ENCODE data around the gene SLC38A8. TPM values are rescaled to one million over a fixed set of nuclear protein-coding genes. Genes with fewer than 3 reads are reported as not detected.

SLC38A8 gene
- total RNA-seq, 2 donors from 2014 or later, result not detected

GRCh38 chr16:84074721-84075120 is 32.1 kb upstream of the SLC38A8 start:
- intact Hi-C loops (cut with DNase I, micrococcal nuclease), result no loop called here
- ATAC-seq, result no peak
- no peak for DNase-seq

- intact Hi-C loops (cut with DNase I, micrococcal nuclease), result no loop called here
- ATAC-seq, result no peak
- no peak for DNase-seq
Observed at GRCh38 chr16:84072014-84072413, 29.4 kb upstream of the SLC38A8 start.

- ATAC-seq, result no peak
- DNase-seq, result no peak
- intact Hi-C loops (cut with DNase I, micrococcal nuclease), result no loop called here
Observed at GRCh38 chr16:84071121-84071520, 28.5 kb upstream of the SLC38A8 start.

- intact Hi-C loops (cut with DNase I, micrococcal nuclease), result loop anchor here in 1 of 2 donors (10.0 kb wide), 2 partner anchors 105 to 245 kb away; partner anchors contain the start of gene NECAB2
- ATAC-seq, result no peak
- no peak for DNase-seq
Observed at GRCh38 chr16:84069540-84069939, 26.9 kb upstream of the SLC38A8 start.

GRCh38 chr16:84068783-84069462 is 26.3 kb upstream of the SLC38A8 start:
- intact Hi-C loops (cut with DNase I, micrococcal nuclease), result loop anchor here in 1 of 2 donors (10.0 kb wide), 2 partner anchors 104 to 244 kb away; partner anchors contain the start of gene NECAB2
- ATAC-seq, result no peak
- DNase-seq, result no peak

- intact Hi-C loops (cut with DNase I, micrococcal nuclease), result loop anchor here in 1 of 2 donors (10.0 kb wide), 2 partner anchors 103 to 243 kb away; partner anchors contain the start of gene NECAB2
- ATAC-seq (no peak), DNase-seq (no peak)
Observed at GRCh38 chr16:84068041-84068440, 25.4 kb upstream of the SLC38A8 start.

GRCh38 chr16:84067640-84068039 is 25.0 kb upstream of the SLC38A8 start:
- no peak for ATAC-seq
- intact Hi-C loops (cut with DNase I, micrococcal nuclease), result loop anchor here in 1 of 2 donors (10.0 kb wide), 2 partner anchors 103 to 243 kb away; partner anchors contain the start of gene NECAB2
- DNase-seq, result no peak

- DNase-seq (peak in 1 of 2 donors; percentile 56), ATAC-seq (peak; percentile 74)
- intact Hi-C loops (cut with DNase I, micrococcal nuclease), result loop anchor here in 1 of 2 donors (10.0 kb wide), 2 partner anchors 101 to 241 kb away; partner anchors contain the start of gene NECAB2
Observed at GRCh38 chr16:84065536-84066132, 23.0 kb upstream of the SLC38A8 start.

GRCh38 chr16:84063980-84064379 is 21.4 kb upstream of the SLC38A8 start:
- no peak for DNase-seq
- intact Hi-C loops (cut with DNase I, micrococcal nuclease), result loop anchor here in 1 of 2 donors (10.0 kb wide), 2 partner anchors 99 to 239 kb away; partner anchors contain the start of gene NECAB2
- ATAC-seq, result no peak

- intact Hi-C loops (cut with DNase I, micrococcal nuclease), result loop anchor here in 1 of 2 donors (10.0 kb wide), 2 partner anchors 98 to 238 kb away; partner anchors contain the start of gene NECAB2
- ATAC-seq (peak; percentile 88), DNase-seq (peak; percentile 43 to 73)
Observed at GRCh38 chr16:84062734-84063640, 20.4 kb upstream of the SLC38A8 start.

GRCh38 chr16:84061236-84061819 is 18.7 kb upstream of the SLC38A8 start:
- no peak for ATAC-seq

GRCh38 chr16:84059946-84060901 is 17.6 kb upstream of the SLC38A8 start:
- intact Hi-C loops (cut with DNase I, micrococcal nuclease), result loop anchor here (10.0 kb wide), 3 partner anchors 85 to 235 kb away; partner anchors contain the start of gene NECAB2 (in 1 of the 2)
- DNase-seq, result no peak
- no peak for ATAC-seq

More at GRCh38 chr16:84061236-84061819, 18.7 kb upstream of the SLC38A8 start:
- DNase-seq, result no peak
- intact Hi-C loops (cut with DNase I, micrococcal nuclease), result loop anchor here in 1 of 2 donors (10.0 kb wide), 2 partner anchors 97 to 237 kb away; partner anchors contain the start of gene NECAB2

GRCh38 chr16:84059111-84059510 is 16.5 kb upstream of the SLC38A8 start:
- ATAC-seq (no peak), DNase-seq (no peak)
- intact Hi-C loops (cut with DNase I, micrococcal nuclease), result loop anchor here in 1 of 2 donors (10.0 kb wide), 1 partner anchor 84 kb away; no protein-coding TSS in a partner anchor

- intact Hi-C loops (cut with DNase I, micrococcal nuclease), result loop anchor here in 1 of 2 donors (10.0 kb wide), 1 partner anchor 84 kb away; no protein-coding TSS in a partner anchor
- ATAC-seq, result no peak
- DNase-seq, result no peak
Observed at GRCh38 chr16:84058664-84059063, 16.1 kb upstream of the SLC38A8 start.

GRCh38 chr16:84058211-84058610 is 15.6 kb upstream of the SLC38A8 start:
- no peak for ATAC-seq
- DNase-seq, result no peak
- intact Hi-C loops (cut with DNase I, micrococcal nuclease), result loop anchor here in 1 of 2 donors (10.0 kb wide), 1 partner anchor 83 kb away; no protein-coding TSS in a partner anchor

GRCh38 chr16:84056933-84057332 is 14.3 kb upstream of the SLC38A8 start:
- intact Hi-C loops (cut with DNase I, micrococcal nuclease), result loop anchor here in 1 of 2 donors (10.0 kb wide), 1 partner anchor 82 kb away; no protein-coding TSS in a partner anchor
- ATAC-seq (no peak), DNase-seq (no peak)
